ENCODE measurements around the gene RSL24D1.

RSL24D1 gene

DNA sequence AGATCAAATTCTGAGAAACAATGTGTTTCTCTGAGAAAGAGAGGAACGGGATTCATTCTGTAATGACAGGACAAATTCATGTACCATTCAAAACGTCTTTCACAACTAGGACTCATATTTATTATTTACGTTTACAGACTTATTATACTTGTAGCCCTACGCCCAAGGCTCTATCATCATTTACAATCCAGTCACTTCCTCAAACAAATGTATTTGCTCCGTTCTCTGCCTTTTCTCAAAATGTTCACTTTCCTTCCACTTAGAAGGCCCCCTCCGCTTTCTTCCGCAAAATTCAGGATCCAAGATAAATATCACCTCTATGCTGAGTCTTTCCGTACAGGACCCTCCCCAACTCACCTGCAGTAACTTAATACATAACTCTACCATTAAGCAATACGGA lies 745 bp downstream of the RSL24D1 start:
- DNase-seq (ENCODE audit: low read depth): peak; percentile 11
- TF ChIP-seq, protein P1, sequence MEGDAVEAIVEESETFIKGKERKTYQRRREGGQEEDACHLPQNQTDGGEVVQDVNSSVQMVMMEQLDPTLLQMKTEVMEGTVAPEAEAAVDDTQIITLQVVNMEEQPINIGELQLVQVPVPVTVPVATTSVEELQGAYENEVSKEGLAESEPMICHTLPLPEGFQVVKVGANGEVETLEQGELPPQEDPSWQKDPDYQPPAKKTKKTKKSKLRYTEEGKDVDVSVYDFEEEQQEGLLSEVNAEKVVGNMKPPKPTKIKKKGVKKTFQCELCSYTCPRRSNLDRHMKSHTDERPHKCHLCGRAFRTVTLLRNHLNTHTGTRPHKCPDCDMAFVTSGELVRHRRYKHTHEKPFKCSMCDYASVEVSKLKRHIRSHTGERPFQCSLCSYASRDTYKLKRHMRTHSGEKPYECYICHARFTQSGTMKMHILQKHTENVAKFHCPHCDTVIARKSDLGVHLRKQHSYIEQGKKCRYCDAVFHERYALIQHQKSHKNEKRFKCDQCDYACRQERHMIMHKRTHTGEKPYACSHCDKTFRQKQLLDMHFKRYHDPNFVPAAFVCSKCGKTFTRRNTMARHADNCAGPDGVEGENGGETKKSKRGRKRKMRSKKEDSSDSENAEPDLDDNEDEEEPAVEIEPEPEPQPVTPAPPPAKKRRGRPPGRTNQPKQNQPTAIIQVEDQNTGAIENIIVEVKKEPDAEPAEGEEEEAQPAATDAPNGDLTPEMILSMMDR (IDR thresholded peaks at IDR 0.05; ENCODE audit: insufficient read depth, low read depth, low read length, missing control alignments): no peak
- peak overlapping the region; percentile 95 for H3K4me3 ChIP-seq (ENCODE audit: low read depth, low read length)

DNA sequence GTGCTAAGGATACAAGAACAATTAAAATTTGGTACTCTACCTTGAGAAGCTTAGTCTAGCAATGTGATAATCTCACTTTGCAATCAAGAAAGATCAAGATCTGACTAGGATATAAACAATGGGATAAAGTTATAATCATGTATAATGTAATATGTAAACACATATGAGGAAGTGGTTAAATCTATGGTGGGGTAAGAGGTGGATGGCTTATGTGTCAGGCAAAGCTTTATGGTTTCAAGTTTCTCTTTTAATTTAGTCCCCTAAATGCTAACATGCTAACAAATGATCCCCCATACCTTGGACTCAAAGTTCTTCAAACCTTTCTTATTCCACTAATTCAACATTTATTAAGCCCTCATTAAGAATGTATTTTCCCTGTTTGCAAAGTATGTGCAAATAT lies 2.5 kb downstream of the RSL24D1 start:
- TF ChIP-seq, protein P1 (IDR thresholded peaks at IDR 0.05; ENCODE audit: insufficient read depth, low read depth, low read length, missing control alignments): no peak
- H3K4me3 ChIP-seq (ENCODE audit: low read depth, low read length): peak overlapping the region; percentile 95; the same call in 1 of the 2 replicates
- peak; percentile 10 for DNase-seq (ENCODE audit: low read depth)

DNA sequence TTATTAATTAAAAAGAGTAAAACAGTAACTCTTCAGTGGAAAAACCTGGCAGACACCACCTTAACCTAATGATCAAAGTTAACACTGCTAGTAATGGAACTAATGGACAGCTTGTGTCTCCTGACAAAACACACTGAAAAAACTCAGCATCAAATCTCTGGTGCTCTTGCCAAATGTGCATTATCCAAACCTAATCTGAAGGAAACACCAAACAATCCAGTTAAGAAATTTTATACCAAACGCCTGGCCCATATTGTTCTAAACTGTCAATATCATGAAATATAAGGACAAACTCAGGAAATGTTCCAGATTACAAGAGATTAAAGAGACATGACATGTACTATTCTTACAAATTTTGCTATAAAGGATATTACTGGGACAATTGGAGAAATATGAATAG lies 10.4 kb downstream of the RSL24D1 start:
- no peak overlapping the region for H3K4me3 ChIP-seq (ENCODE audit: low read depth, low read length)
- TF ChIP-seq, protein P1 (IDR thresholded peaks at IDR 0.05; ENCODE audit: insufficient read depth, low read depth, low read length, missing control alignments): no peak
- no peak for DNase-seq (ENCODE audit: low read depth)

DNA sequence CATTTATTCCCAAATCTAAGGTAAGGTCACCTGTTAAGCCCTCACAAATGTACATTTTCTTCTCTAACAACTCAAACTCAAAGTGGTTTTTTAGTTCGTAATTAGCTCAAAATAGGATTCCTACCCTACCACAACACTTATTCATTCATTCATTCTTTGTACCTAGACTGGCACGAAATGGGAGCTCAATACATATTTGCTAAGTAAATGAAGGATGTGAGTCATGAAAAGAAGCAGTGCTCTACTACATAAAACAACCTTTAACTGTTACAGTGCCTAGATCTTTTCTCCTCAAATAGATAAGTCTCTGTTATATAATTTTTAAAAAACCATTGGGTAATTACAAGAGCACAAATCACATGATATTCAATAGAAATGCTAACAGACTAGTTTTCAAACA lies 13.1 kb downstream of the RSL24D1 start:
- TF ChIP-seq, protein P1 (IDR thresholded peaks at IDR 0.05; ENCODE audit: insufficient read depth, low read depth, low read length, missing control alignments): no peak
- no peak overlapping the region for H3K4me3 ChIP-seq (ENCODE audit: low read depth, low read length)
- DNase-seq (ENCODE audit: low read depth): no peak

DNA sequence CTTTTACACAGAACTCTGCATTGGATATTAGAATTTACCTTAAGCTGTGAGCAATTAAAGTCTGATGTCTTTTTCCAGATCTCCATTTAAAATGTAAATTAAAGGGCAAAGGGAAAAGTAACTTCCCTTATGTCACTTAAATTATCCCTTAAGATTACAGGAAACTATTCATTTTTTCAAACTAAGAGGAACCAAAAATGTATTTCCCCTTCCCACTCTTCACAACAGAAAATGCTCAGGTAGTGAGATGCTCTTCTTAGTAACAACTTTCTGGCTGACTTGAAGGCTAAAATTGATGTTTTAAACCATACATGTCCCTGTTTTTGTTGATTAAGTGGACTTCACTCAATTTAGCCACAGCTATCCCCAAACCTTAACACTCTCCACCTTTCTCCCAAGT lies 17.6 kb downstream of the RSL24D1 start:
- no peak overlapping the region for H3K4me3 ChIP-seq (ENCODE audit: low read depth, low read length)
- no peak for DNase-seq (ENCODE audit: low read depth)
- TF ChIP-seq, protein P1 (IDR thresholded peaks at IDR 0.05; ENCODE audit: insufficient read depth, low read depth, low read length, missing control alignments): no peak

DNA sequence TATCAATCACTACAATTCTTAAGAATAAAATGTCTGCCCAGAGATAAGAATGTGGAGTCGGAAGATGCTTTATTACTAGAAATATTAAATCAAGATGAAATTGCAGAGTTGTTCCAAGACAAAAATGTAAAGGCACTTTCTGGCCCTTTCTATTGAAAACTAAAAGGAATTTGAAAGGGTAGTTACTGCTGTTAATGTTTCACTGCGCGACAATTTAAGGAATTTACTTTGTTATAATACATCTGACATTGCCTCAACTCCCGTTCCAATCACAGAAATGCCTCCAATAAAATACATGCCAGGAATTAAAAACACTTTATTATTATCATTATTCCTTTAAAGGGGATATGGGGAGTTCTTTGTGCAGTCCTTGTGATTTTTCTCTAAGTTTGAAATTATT lies 26.4 kb downstream of the RSL24D1 start:
- no peak for DNase-seq (ENCODE audit: low read depth)
- no peak overlapping the region for H3K4me3 ChIP-seq (ENCODE audit: low read depth, low read length)
- TF ChIP-seq, protein P1 (IDR thresholded peaks at IDR 0.05; ENCODE audit: insufficient read depth, low read depth, low read length, missing control alignments): no peak

DNA sequence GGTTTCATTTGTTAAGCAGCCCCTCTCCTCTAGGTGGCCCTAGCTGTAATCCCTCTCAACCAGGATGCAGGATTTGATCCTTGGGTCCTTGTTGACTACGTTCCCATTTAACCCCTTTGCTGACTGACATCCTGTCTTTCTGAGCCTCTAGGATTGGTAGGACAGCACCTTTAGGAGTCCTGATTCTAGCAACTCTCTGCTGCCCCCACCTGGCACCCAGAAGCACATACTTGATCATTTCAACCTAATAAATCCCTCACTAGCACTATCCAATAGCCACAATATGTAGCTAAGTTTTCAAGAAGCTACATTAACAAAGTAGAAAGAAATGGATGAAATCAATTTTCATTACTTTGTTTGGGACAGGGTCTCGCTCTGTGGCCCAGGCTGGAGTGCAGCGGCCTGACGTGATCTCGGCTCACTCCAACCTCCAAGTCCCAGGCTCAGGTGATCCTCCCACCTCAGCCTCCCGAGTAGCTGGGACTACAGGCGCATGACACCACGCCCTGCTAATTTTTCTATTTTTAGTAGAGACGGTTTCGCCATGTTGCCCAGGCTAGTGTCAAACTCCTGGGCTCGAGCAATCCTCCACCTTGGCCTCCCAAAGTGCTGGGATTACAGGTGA lies 28.3 kb downstream of the RSL24D1 start:
- peak; percentile 85 for DNase-seq (ENCODE audit: low read depth)
- TF ChIP-seq, protein P1 (IDR thresholded peaks at IDR 0.05; ENCODE audit: insufficient read depth, low read depth, low read length, missing control alignments): peak; percentile 84
- no peak overlapping the region for H3K4me3 ChIP-seq (ENCODE audit: low read depth, low read length)
